ENCODE results near the gene LANCL2.

DNA sequence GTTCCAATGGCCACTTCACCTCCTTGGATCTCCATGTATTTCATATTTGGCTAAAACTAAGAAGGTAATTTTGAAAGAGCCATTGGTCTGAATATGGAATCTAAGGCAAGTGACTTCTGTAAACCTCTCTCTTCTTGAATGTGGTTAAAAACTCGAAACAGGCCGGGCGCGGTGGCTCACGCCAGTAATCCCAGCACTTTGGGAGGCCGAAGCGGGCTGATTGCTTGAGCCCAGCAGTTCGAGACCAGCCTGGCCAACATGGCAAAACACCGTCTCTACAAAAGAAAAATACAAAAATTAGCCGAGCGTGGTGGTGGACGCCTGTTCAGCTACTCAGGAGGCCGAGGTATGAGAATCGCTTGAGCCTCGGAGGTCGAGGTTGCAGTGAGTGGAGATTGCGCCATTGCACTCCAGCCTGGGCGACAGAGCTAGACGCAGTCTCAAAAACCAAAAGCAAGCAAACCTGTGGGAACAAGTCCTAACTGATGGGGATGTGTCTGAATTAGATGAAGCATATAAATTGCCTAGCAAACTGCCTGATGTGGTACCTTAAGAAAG, 2.2 kb downstream of the LANCL2 start:
- TF ChIP-seq, protein P1, sequence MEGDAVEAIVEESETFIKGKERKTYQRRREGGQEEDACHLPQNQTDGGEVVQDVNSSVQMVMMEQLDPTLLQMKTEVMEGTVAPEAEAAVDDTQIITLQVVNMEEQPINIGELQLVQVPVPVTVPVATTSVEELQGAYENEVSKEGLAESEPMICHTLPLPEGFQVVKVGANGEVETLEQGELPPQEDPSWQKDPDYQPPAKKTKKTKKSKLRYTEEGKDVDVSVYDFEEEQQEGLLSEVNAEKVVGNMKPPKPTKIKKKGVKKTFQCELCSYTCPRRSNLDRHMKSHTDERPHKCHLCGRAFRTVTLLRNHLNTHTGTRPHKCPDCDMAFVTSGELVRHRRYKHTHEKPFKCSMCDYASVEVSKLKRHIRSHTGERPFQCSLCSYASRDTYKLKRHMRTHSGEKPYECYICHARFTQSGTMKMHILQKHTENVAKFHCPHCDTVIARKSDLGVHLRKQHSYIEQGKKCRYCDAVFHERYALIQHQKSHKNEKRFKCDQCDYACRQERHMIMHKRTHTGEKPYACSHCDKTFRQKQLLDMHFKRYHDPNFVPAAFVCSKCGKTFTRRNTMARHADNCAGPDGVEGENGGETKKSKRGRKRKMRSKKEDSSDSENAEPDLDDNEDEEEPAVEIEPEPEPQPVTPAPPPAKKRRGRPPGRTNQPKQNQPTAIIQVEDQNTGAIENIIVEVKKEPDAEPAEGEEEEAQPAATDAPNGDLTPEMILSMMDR (IDR thresholded peaks at IDR 0.05), result no peak
- no peak for TF ChIP-seq POLR2A (IDR thresholded peaks at IDR 0.05)

Data from uterus (tissue), 2 donors.